ENCODE results near the gene SYCE3.

SYCE3 gene

DNA sequence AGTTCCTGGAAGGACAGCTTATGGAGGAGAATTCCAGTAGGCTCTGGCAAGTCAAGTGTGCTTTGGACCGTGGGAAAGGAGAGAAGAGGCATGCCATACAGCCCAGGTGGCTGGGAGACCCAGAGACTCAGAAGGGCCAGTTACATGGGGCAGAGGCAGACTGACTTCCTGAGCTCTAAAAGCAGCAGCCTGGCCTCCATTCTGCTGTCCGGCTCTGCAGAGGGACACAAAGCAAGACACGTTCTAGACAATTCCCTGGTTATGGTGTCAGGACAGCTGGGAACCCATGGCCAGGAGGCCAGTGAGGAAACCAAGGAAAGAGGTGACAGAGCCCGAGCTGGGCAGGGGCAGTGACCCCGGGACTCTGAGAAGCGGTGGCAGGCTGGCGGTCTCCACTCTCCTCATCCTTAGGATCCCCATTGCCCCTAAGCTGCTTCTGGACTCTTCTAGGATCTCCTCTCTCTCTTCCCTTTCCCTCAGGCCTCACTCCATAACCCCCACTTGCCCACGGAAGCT, 12.8 kb upstream of the SYCE3 start:
- TF ChIP-seq, protein P1, sequence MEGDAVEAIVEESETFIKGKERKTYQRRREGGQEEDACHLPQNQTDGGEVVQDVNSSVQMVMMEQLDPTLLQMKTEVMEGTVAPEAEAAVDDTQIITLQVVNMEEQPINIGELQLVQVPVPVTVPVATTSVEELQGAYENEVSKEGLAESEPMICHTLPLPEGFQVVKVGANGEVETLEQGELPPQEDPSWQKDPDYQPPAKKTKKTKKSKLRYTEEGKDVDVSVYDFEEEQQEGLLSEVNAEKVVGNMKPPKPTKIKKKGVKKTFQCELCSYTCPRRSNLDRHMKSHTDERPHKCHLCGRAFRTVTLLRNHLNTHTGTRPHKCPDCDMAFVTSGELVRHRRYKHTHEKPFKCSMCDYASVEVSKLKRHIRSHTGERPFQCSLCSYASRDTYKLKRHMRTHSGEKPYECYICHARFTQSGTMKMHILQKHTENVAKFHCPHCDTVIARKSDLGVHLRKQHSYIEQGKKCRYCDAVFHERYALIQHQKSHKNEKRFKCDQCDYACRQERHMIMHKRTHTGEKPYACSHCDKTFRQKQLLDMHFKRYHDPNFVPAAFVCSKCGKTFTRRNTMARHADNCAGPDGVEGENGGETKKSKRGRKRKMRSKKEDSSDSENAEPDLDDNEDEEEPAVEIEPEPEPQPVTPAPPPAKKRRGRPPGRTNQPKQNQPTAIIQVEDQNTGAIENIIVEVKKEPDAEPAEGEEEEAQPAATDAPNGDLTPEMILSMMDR (IDR thresholded peaks at IDR 0.05; ENCODE audit: low read depth, low read length) = no peak
- no peak for DNase-seq
- Histone ChIP-seq H3K9me3 (no peaks in the 10 kb centered on the region), H3K27me3 (no peaks in the 10 kb centered on the region), H3K4me3 (ENCODE audit: low read depth, low read length) (no peak overlapping the region), H3K4me1 (no peaks in the 10 kb centered on the region), H3K36me3 (peaks cover 7% of the 10 kb centered on the region; the same call in 1 of the 2 replicates)

DNA sequence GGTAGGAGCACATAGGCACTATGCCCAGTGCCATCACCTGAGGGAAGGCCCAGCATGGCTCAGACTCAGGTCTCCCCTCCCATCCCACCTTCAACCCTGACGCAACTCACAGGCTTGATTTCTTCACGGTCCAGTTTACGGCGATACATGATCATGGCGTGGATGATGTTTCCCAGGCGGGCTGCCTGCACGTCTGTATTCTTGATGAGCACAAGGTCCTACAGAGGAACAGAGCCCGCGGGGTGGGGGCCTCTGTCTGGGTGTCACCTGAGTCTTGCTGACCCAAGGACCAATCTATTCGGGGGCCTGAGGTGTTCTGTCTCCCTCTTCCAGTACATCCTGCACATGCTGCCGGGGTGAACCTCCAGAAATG, 11.7 kb upstream of the SYCE3 start:
- no peaks in the 10 kb centered on the region for H3K4me1 ChIP-seq
- TF ChIP-seq, protein P1 (IDR thresholded peaks at IDR 0.05; ENCODE audit: low read depth, low read length) = no peak
- DNase-seq = no peak
- no peak overlapping the region for H3K4me3 ChIP-seq (ENCODE audit: low read depth, low read length)
- no peaks in the 10 kb centered on the region for H3K27me3 ChIP-seq
- H3K9me3 ChIP-seq = no peaks in the 10 kb centered on the region
- H3K36me3 ChIP-seq = peaks cover 7% of the 10 kb centered on the region; the same call in 1 of the 2 replicates

DNA sequence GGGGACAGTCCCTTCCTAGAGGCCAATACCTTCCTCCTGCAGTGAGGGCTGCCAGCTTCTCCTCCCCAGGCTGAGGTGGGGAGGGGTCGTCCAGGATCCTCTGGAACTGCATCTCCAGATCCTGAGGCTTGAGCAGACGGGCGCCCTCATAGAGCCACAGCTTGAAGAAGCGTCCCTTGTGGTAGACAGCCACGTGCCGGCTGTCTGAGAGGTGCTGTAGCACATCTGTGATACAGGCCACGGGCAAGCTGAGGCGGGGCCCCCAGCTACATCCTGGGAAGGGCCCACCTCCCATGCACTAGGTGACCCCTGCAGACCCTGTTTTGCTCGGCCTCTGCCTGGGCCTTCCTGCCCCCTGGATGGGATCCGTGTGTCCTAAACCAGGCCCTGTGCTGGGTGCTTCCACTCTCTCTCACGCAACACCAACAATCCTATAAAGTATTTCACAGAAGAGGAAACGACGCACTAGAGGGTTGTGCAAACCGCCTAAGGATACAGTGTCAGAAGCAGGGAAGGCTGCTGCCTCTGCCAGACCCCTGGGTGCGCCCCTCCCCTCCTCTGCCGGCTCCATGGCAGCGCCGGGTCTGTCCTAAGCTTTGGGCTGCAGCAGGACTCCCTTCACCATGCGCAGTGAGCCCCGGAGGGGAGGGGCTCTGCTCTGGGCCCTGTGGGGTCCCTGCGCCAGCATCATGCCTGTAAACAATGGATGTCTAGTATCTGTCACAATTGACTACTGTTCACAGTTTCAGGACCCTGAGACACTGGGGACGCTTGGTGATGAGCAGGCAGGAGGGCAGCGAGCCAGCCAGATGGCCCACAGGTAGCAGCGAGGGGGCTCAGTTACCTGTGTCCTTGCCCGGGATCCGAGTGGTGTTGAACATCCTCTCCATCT, 11.0 kb upstream of the SYCE3 start:
- no peaks in the 10 kb centered on the region for H3K4me1 ChIP-seq
- H3K36me3 ChIP-seq = peaks cover 7% of the 10 kb centered on the region; the same call in 1 of the 2 replicates
- no peaks in the 10 kb centered on the region for H3K27me3 ChIP-seq
- no peaks in the 10 kb centered on the region for H3K9me3 ChIP-seq
- TF ChIP-seq, protein P1 (IDR thresholded peaks at IDR 0.05; ENCODE audit: low read depth, low read length) = no peak
- DNase-seq = no peak
- no peak overlapping the region for H3K4me3 ChIP-seq (ENCODE audit: low read depth, low read length)

DNA sequence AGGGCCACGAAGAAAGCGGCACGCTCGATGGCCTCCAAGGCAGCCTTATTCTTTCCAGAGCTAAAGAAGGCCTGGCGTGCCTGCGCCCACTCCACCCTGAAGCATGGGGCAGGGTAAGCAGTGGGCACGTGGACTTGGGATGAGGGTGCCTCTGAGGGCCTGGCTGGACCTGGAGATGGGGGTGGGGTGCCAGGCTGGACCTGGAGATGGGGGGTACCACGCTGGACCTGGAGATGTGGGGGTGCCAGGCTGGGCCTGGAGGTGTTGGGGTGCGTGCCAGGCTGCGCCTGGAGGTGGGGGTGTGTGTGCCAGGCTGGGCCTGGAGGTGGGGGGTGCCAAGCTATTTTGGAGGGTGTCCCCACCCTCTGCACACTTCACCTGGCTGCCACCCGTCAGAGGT, 10.2 kb upstream of the SYCE3 start:
- Histone ChIP-seq H3K27me3 (no peaks in the 10 kb centered on the region), H3K4me1 (no peaks in the 10 kb centered on the region), H3K36me3 (peaks cover 7% of the 10 kb centered on the region; the same call in 1 of the 2 replicates), H3K9me3 (no peaks in the 10 kb centered on the region), H3K4me3 (ENCODE audit: low read depth, low read length) (no peak overlapping the region)
- TF ChIP-seq, protein P1 (IDR thresholded peaks at IDR 0.05; ENCODE audit: low read depth, low read length) = no peak
- DNase-seq = no peak

DNA sequence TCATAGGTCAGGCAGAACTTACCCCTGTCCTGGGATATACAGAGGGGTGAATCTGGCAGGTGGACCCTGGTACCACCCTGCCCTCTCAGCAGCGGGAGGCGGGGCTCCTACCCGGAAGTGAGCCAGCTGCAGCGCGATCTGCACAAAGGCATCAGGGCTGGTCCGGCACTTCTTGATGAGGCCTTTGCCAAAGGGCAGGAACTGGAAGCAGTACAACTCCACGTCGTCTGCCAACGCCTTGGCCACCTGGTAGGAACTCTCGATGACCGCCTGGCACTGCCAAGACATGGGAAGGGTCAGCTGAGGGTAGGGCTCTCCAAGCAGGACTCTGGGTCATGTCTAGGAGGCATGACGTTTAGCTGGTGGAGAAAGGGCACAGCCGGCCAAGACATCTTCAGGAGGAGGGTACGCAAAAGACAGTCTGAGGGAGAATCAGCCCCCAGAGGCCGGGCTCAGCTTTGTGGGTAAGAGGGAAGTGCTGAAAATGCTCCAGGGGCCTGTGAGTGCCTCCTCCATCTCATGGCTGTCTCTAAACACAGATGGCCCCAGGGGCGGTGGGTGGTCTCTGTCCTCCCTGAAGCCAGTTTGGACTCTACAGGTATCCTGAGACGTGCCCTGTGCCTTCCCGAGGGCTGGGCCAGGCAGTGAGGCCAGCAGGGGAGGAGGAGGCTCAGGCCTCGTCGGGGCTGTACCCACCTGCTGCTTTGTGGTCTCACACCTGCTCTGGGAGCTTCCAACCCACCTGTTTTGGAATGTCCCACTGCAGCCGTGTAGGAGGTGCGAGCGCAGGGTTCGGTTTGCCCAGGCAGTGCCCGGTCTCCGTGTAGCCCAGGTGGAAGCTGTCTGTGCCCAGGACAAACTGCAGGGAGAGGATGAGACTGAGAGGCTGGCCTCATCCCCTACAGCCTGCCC, 8.8 kb upstream of the SYCE3 start:
- Histone ChIP-seq H3K9me3 (no peaks in the 10 kb centered on the region), H3K36me3 (peaks cover 7% of the 10 kb centered on the region; the same call in 1 of the 2 replicates), H3K27me3 (no peaks in the 10 kb centered on the region), H3K4me3 (ENCODE audit: low read depth, low read length) (no peak overlapping the region), H3K4me1 (no peaks in the 10 kb centered on the region)
- no peak for DNase-seq
- TF ChIP-seq, protein P1 (IDR thresholded peaks at IDR 0.05; ENCODE audit: low read depth, low read length) = no peak
